Measurements from ENCODE around the gene RBM18. TPM values are rescaled to one million over a fixed set of nuclear protein-coding genes. Genes with fewer than 3 reads are reported as not detected.

Gene RBM18
- polyA plus RNA-seq, 1 donor from 2014 or later: 48.8 TPM

DNA sequence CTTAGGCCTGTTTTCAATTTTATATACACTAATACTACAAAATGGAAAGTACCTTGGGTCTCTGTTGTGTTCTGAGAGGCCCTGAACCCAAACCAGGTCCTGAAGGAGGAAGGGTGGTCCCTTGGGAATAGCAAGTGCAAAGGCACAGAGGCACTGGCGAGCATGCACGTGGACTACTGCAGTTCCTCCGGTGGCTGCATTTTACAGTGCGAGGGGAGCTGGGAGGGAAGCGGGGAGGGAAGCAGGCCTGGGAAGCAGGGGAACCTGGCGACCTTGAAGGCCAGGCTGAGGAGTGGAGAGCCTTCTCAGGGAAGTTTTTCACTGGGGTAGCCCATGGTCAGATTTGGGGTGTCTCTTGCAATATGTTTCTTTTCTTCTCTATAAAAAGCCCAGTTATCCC, 71.0 kb downstream of the RBM18 start:
- TF ChIP-seq EP300 (conservative IDR thresholded peaks at IDR 0.05; ENCODE audit: poor library complexity, severe bottlenecking) (no peak), SMC3 (conservative IDR thresholded peaks at IDR 0.05; ENCODE audit: poor library complexity) (no peak), MXI1 (conservative IDR thresholded peaks at IDR 0.05; ENCODE audit: poor library complexity, severe bottlenecking) (no peak), EZH2 (IDR thresholded peaks at IDR 0.05; ENCODE audit: borderline replicate concordance, insufficient read depth, low read length, poor library complexity, severe bottlenecking) (no peak), TAF1 (IDR thresholded peaks at IDR 0.05; ENCODE audit: low read depth) (no peak), POLR2AphosphoS5 (IDR thresholded peaks at IDR 0.05) (no peak), RAD21 (conservative IDR thresholded peaks at IDR 0.05) (no peak)
- TF ChIP-seq, protein P1, sequence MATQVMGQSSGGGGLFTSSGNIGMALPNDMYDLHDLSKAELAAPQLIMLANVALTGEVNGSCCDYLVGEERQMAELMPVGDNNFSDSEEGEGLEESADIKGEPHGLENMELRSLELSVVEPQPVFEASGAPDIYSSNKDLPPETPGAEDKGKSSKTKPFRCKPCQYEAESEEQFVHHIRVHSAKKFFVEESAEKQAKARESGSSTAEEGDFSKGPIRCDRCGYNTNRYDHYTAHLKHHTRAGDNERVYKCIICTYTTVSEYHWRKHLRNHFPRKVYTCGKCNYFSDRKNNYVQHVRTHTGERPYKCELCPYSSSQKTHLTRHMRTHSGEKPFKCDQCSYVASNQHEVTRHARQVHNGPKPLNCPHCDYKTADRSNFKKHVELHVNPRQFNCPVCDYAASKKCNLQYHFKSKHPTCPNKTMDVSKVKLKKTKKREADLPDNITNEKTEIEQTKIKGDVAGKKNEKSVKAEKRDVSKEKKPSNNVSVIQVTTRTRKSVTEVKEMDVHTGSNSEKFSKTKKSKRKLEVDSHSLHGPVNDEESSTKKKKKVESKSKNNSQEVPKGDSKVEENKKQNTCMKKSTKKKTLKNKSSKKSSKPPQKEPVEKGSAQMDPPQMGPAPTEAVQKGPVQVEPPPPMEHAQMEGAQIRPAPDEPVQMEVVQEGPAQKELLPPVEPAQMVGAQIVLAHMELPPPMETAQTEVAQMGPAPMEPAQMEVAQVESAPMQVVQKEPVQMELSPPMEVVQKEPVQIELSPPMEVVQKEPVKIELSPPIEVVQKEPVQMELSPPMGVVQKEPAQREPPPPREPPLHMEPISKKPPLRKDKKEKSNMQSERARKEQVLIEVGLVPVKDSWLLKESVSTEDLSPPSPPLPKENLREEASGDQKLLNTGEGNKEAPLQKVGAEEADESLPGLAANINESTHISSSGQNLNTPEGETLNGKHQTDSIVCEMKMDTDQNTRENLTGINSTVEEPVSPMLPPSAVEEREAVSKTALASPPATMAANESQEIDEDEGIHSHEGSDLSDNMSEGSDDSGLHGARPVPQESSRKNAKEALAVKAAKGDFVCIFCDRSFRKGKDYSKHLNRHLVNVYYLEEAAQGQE (IDR thresholded peaks at IDR 0.05; ENCODE audit: borderline replicate concordance): no peak
- TF ChIP-seq, protein P2, sequence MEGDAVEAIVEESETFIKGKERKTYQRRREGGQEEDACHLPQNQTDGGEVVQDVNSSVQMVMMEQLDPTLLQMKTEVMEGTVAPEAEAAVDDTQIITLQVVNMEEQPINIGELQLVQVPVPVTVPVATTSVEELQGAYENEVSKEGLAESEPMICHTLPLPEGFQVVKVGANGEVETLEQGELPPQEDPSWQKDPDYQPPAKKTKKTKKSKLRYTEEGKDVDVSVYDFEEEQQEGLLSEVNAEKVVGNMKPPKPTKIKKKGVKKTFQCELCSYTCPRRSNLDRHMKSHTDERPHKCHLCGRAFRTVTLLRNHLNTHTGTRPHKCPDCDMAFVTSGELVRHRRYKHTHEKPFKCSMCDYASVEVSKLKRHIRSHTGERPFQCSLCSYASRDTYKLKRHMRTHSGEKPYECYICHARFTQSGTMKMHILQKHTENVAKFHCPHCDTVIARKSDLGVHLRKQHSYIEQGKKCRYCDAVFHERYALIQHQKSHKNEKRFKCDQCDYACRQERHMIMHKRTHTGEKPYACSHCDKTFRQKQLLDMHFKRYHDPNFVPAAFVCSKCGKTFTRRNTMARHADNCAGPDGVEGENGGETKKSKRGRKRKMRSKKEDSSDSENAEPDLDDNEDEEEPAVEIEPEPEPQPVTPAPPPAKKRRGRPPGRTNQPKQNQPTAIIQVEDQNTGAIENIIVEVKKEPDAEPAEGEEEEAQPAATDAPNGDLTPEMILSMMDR (IDR thresholded peaks at IDR 0.05; ENCODE audit: poor library complexity, severe bottlenecking): no peak
- H3K27ac ChIP-seq (ENCODE audit: low read length): no peak overlapping the region
- no peak overlapping the region for H3K9ac ChIP-seq (ENCODE audit: low read length)
- H3K4me2 ChIP-seq (ENCODE audit: low read length): no peak overlapping the region
- no peaks in the 10 kb centered on the region for H3K27me3 ChIP-seq (ENCODE audit: insufficient read depth, low read depth, low read length)
- no peak overlapping the region for H2AFZ ChIP-seq (ENCODE audit: low read depth, low read length)
- no peaks in the 10 kb centered on the region for H3K36me3 ChIP-seq (ENCODE audit: insufficient read depth, low read length)
- H3F3A ChIP-seq (ENCODE audit: insufficient read depth, low read length, poor library complexity, severe bottlenecking): no peaks in the 10 kb centered on the region
- no peaks in the 10 kb centered on the region for H3K79me2 ChIP-seq (replicated peaks; ENCODE audit: insufficient read depth, low read length)
- no peaks in the 10 kb centered on the region for H4K20me1 ChIP-seq (ENCODE audit: insufficient read depth)
- no peaks in the 10 kb centered on the region for H3K9me3 ChIP-seq (ENCODE audit: low read length)
- H3K9me2 ChIP-seq (ENCODE audit: insufficient read depth, low read length): no peaks in the 10 kb centered on the region
- no peak overlapping the region for H3K4me3 ChIP-seq (ENCODE audit: low read length)

DNA sequence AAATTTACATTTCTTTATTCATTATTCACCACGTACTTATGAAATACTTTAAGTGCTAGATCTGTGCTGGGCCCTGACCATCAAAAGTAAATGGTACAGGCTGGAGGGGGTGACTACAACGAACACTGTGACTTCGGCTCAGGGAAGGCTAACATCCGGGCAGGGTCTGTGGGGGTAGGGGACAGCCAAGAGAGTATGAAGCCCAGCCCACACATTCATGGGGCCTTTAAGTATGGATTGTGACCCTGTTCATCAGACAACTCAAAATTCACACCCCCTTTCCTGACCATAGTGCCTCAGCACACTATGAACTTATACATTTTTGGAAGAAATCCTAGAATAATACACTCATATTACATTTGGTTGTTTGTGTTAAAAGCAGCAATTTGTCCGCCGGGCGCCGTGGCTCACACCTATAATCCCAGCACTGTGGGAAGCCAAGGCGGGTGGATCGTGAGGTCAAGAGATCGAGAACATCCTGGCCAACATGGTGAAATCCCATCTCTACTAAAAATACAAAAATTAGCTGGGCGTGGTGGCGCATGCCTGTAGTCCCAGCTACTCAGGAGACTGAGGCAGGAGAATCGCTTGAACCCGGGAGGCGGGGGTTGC, 71.6 kb downstream of the RBM18 start:
- Histone ChIP-seq H4K20me1 (ENCODE audit: insufficient read depth) (no peaks in the 10 kb centered on the region), H3K27me3 (ENCODE audit: insufficient read depth, low read depth, low read length) (no peaks in the 10 kb centered on the region), H3K9me2 (ENCODE audit: insufficient read depth, low read length) (no peaks in the 10 kb centered on the region), H3K9ac (ENCODE audit: low read length) (no peak overlapping the region), H3K9me3 (ENCODE audit: low read length) (no peaks in the 10 kb centered on the region), H3K79me2 (replicated peaks; ENCODE audit: insufficient read depth, low read length) (no peaks in the 10 kb centered on the region), H3K27ac (ENCODE audit: low read length) (no peak overlapping the region), H3K4me3 (ENCODE audit: low read length) (no peak overlapping the region), H3F3A (ENCODE audit: insufficient read depth, low read length, poor library complexity, severe bottlenecking) (no peaks in the 10 kb centered on the region), H2AFZ (ENCODE audit: low read depth, low read length) (no peak overlapping the region), H3K36me3 (ENCODE audit: insufficient read depth, low read length) (no peaks in the 10 kb centered on the region), H3K4me2 (ENCODE audit: low read length) (no peak overlapping the region)
- TF ChIP-seq, protein P2 (IDR thresholded peaks at IDR 0.05; ENCODE audit: poor library complexity, severe bottlenecking): no peak
- TF ChIP-seq, protein P1 (IDR thresholded peaks at IDR 0.05; ENCODE audit: borderline replicate concordance): no peak
- TF ChIP-seq RAD21 (conservative IDR thresholded peaks at IDR 0.05) (no peak), MXI1 (conservative IDR thresholded peaks at IDR 0.05; ENCODE audit: poor library complexity, severe bottlenecking) (no peak), EP300 (conservative IDR thresholded peaks at IDR 0.05; ENCODE audit: poor library complexity, severe bottlenecking) (no peak), EZH2 (IDR thresholded peaks at IDR 0.05; ENCODE audit: borderline replicate concordance, insufficient read depth, low read length, poor library complexity, severe bottlenecking) (no peak), POLR2AphosphoS5 (IDR thresholded peaks at IDR 0.05) (no peak), TAF1 (IDR thresholded peaks at IDR 0.05; ENCODE audit: low read depth) (no peak), SMC3 (conservative IDR thresholded peaks at IDR 0.05; ENCODE audit: poor library complexity) (no peak)
